MM.1S (cell line): ENCODE measurements around the gene AMBRA1.

Experiments
- DNase-seq: peaks from one replicate; pipeline ENCODE4 v3.0.0-alpha.2; 2015
- H2AFZ ChIP-seq: fragments of 300-600 bp; sonication (generic); 2 replicates; pipeline ENCODE4 v1.6.0; 2016; ENCODE audit warnings: antibody characterized with exemption, low read length
- H3F3A ChIP-seq: fragments of 300-600 bp; sonication (generic); 2 replicates; pipeline ENCODE4 v1.6.1; 2016; ENCODE audit warnings: mild to moderate bottlenecking, antibody characterized with exemption, low read length, moderate library complexity, mixed read lengths; ENCODE audit not compliant: insufficient read depth
- H3K27ac ChIP-seq: fragments of 300-600 bp; sonication (generic); 2 replicates; pipeline ENCODE4 v1.5.1; 2016; ENCODE audit warnings: mild to moderate bottlenecking, low read length
- H3K27me3 ChIP-seq: fragments of 300-600 bp; sonication (generic); replicated peaks from 2 replicates; pipeline ENCODE4 v1.6.0; 2016; ENCODE audit warnings: low read length; ENCODE audit not compliant: insufficient read depth
- H3K36me3 ChIP-seq: fragments of 300-600 bp; sonication (generic); replicated peaks from 2 replicates; pipeline ENCODE4 v1.6.1; 2016; ENCODE audit warnings: mild to moderate bottlenecking, low read length, mixed read lengths; ENCODE audit not compliant: insufficient read depth
- H3K4me1 ChIP-seq: fragments of 300-600 bp; sonication (generic); 2 replicates; pipeline ENCODE4 v1.6.1; 2016; ENCODE audit warnings: low read length, mixed read lengths
- H3K4me2 ChIP-seq: fragments of 300-600 bp; sonication (generic); 2 replicates; pipeline ENCODE4 v1.6.0; 2016; ENCODE audit warnings: low read depth, low read length
- H3K4me3 ChIP-seq: fragments of 300-600 bp; sonication (generic); 2 replicates; pipeline ENCODE4 v1.5.1; 2016; ENCODE audit warnings: low read length, mixed read lengths
- H3K79me2 ChIP-seq: fragments of 300-600 bp; sonication (generic); 2 replicates; pipeline ENCODE4 v1.6.1; 2016; ENCODE audit warnings: mixed run types, low read length, mixed read lengths
- H3K9ac ChIP-seq: fragments of 300-600 bp; sonication (generic); 2 replicates; pipeline ENCODE4 v1.6.1; 2016; ENCODE audit warnings: low read length, mixed read lengths
- H3K9me2 ChIP-seq: fragments of 300-600 bp; sonication (generic); replicated peaks from 2 replicates; pipeline ENCODE4 v1.6.1; 2016; ENCODE audit warnings: mild to moderate bottlenecking, low read length, mixed read lengths; ENCODE audit not compliant: insufficient read depth
- H3K9me3 ChIP-seq: fragments of 300-600 bp; sonication (generic); replicated peaks from 2 replicates; pipeline ENCODE4 v1.6.1; 2016; ENCODE audit warnings: mild to moderate bottlenecking, low read length, mixed read lengths; ENCODE audit not compliant: insufficient read depth
- H4K20me1 ChIP-seq: fragments of 300-600 bp; sonication (generic); 2 replicates; pipeline ENCODE4 v1.6.1; 2016; ENCODE audit warnings: mild to moderate bottlenecking, low read length, moderate library complexity, mixed read lengths; ENCODE audit not compliant: insufficient read depth
- EZH2 ChIP-seq: fragments of 300-600 bp; sonication (generic); optimal IDR thresholded peaks from 2 replicates; pipeline ENCODE3; 2017; ENCODE audit warnings: low read depth, mild to moderate bottlenecking, antibody characterized with exemption, low read length, mixed read lengths
- EZH2phosphoT487 ChIP-seq: fragments of 300-600 bp; sonication (generic); IDR thresholded peaks from 2 replicates; pipeline ENCODE4 v1.6.1; 2018; ENCODE audit warnings: antibody characterized with exemption, low read length
- TF ChIP-seq, protein P1 (sequence below): fragments of 300-600 bp; sonication (generic); IDR thresholded peaks from 2 replicates; pipeline ENCODE4 v1.5.1; 2016; ENCODE audit warnings: antibody characterized with exemption, low read length, mixed read lengths

The AMBRA1 gene

DNA sequence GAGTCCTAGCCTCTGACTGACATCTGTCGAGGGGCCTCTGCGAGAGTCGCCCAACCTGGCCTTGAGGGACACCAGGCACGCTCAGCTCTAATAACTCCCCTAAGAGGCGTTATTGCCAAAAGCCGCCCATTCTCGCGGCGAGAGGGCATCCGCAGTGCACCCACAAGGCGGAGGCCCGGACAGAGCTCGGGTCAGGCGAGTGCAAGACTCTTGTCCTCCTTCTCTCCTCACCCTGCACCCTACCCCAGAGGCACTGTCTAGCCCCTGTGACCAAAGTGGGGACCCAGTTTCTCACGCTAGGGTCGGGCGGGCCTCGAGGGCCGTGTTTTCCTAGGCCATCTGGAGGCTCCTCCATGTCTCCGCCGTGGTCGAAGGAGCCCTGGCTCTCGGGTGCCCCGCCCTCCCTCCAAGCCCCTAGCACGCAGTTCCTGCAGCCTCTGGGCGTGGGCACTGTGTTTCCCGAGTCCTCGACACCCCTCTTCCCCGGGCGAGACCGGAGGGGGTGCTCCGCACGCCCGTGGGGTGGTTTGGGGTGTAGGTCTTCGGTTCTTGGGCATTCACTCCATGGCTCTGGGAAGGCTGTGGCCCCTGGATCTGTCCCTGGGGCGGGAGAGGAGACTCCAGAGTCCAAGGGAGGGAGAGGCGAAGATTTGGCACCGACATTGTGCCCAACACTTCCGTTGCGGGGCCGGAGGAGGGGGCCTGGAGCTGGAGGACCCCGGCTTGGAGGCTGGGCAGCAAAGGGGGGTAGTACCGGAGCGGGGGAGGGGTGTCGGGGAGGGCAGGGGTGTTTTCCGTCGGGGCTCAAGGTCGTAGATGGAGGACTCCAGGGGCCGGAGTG lies 203.3 kb downstream of the AMBRA1 start:
- Histone ChIP-seq H4K20me1 (peaks cover 5% of the 10 kb centered on the region; the same call in 1 of the 2 replicates), H3K79me2 (no peaks in the 10 kb centered on the region), H3K9me3 (no peaks in the 10 kb centered on the region), H3K27me3 (peaks cover 59% of the 10 kb centered on the region), H3K27ac (no peak overlapping the region), H3F3A (no peaks in the 10 kb centered on the region), H3K4me1 (peaks cover 3% of the 10 kb centered on the region; the same call in 1 of the 2 replicates), H2AFZ (no peak overlapping the region), H3K36me3 (no peaks in the 10 kb centered on the region), H3K9ac (no peak overlapping the region), H3K9me2 (no peaks in the 10 kb centered on the region), H3K4me3 (no peak overlapping the region), H3K4me2 (no peak overlapping the region)
- TF ChIP-seq EZH2: no peak
- no peak for DNase-seq

- Histone ChIP-seq H3K4me2 (peak overlapping the region; percentile 98), H3K9me3 (no peaks in the 10 kb centered on the region), H3K4me3 (peak overlapping the region; percentile 61), H3F3A (no peaks in the 10 kb centered on the region), H3K9me2 (no peaks in the 10 kb centered on the region), H3K27me3 (peaks cover 64% of the 10 kb centered on the region), H3K36me3 (no peaks in the 10 kb centered on the region), H3K4me1 (peaks cover 3% of the 10 kb centered on the region; the same call in 1 of the 2 replicates), H3K27ac (no peak overlapping the region), H2AFZ (peak overlapping the region; percentile 65), H3K9ac (no peak overlapping the region), H4K20me1 (peaks cover 5% of the 10 kb centered on the region; the same call in 1 of the 2 replicates), H3K79me2 (no peaks in the 10 kb centered on the region)
- TF ChIP-seq, protein P1, sequence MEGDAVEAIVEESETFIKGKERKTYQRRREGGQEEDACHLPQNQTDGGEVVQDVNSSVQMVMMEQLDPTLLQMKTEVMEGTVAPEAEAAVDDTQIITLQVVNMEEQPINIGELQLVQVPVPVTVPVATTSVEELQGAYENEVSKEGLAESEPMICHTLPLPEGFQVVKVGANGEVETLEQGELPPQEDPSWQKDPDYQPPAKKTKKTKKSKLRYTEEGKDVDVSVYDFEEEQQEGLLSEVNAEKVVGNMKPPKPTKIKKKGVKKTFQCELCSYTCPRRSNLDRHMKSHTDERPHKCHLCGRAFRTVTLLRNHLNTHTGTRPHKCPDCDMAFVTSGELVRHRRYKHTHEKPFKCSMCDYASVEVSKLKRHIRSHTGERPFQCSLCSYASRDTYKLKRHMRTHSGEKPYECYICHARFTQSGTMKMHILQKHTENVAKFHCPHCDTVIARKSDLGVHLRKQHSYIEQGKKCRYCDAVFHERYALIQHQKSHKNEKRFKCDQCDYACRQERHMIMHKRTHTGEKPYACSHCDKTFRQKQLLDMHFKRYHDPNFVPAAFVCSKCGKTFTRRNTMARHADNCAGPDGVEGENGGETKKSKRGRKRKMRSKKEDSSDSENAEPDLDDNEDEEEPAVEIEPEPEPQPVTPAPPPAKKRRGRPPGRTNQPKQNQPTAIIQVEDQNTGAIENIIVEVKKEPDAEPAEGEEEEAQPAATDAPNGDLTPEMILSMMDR: peak; percentile 80
- TF ChIP-seq EZH2phosphoT487: no peak
- peak; percentile 53 for DNase-seq
Measured at GRCh38 chr11:46389450-46390330, 204.1 kb downstream of the AMBRA1 start.

GRCh38 chr11:46388619-46389449 lies 205.0 kb downstream of the AMBRA1 start:
- H3K79me2 ChIP-seq: no peaks in the 10 kb centered on the region

More at GRCh38 chr11:46388619-46389449, 205.0 kb downstream of the AMBRA1 start:
- peak overlapping the region; percentile 98 for H3K4me2 ChIP-seq
- no peak overlapping the region for H3K9ac ChIP-seq
- no peak overlapping the region for H3K27ac ChIP-seq
- H3F3A ChIP-seq: no peaks in the 10 kb centered on the region
- H3K9me3 ChIP-seq: no peaks in the 10 kb centered on the region
- H3K36me3 ChIP-seq: no peaks in the 10 kb centered on the region
- peak overlapping the region; percentile 61; the same call in 1 of the 2 replicates for H3K4me3 ChIP-seq
- H3K4me1 ChIP-seq: peaks cover 3% of the 10 kb centered on the region; the same call in 1 of the 2 replicates
- H2AFZ ChIP-seq: no peak overlapping the region
- TF ChIP-seq, protein P1: no peak
- TF ChIP-seq EZH2phosphoT487 (no peak), EZH2 (no peak)
- H4K20me1 ChIP-seq: peaks cover 5% of the 10 kb centered on the region; the same call in 1 of the 2 replicates
- H3K27me3 ChIP-seq: peaks cover 68% of the 10 kb centered on the region
- no peak for DNase-seq
- no peaks in the 10 kb centered on the region for H3K9me2 ChIP-seq
